KMS-11 (cell line): ENCODE data around the gene FBXL4.

Experiments used
- H2AFZ ChIP-seq: fragments of 200-600 bp; sonication (generic); 2 replicates; pipeline ENCODE4 v1.6.1; 2016; ENCODE audit warnings: antibody characterized with exemption, mixed run types, low read depth
- H3K27ac ChIP-seq: fragments of 200-600 bp; sonication (generic); 2 replicates; pipeline ENCODE4 v1.6.1; 2016; ENCODE audit warnings: mild to moderate bottlenecking, mixed run types
- H3K27me3 ChIP-seq: fragments of 200-600 bp; sonication (generic); 2 replicates; pipeline ENCODE4 v1.6.1; 2017; ENCODE audit warnings: mild to moderate bottlenecking, low read depth, mixed run types, moderate library complexity; ENCODE audit not compliant: insufficient read depth
- H3K36me3 ChIP-seq: fragments of 200-600 bp; sonication (generic); 2 replicates; pipeline ENCODE4 v1.6.1; 2017; ENCODE audit warnings: mild to moderate bottlenecking, mixed run types; ENCODE audit not compliant: insufficient read depth
- H3K4me1 ChIP-seq: fragments of 200-600 bp; sonication (generic); 2 replicates; pipeline ENCODE4 v1.6.1; 2016; ENCODE audit warnings: mild to moderate bottlenecking, low read depth, mixed run types; ENCODE audit not compliant: poor library complexity, severe bottlenecking
- H3K4me2 ChIP-seq: fragments of 200-600 bp; sonication (generic); 2 replicates; pipeline ENCODE4 v1.7.0; 2016; ENCODE audit warnings: mild to moderate bottlenecking, mixed run types
- H3K4me3 ChIP-seq: fragments of 200-600 bp; sonication (generic); IDR thresholded peaks from 2 replicates; pipeline ENCODE4 v1.6.1; 2017; ENCODE audit warnings: low read depth, low read length, mixed read lengths; ENCODE audit not compliant: insufficient read depth
- H3K79me2 ChIP-seq: fragments of 200-600 bp; sonication (generic); 2 replicates; pipeline ENCODE4 v1.6.1; 2016; ENCODE audit warnings: low read depth, mixed run types; ENCODE audit not compliant: insufficient read depth
- H3K9ac ChIP-seq: fragments of 200-600 bp; sonication (generic); 2 replicates; pipeline ENCODE4 v1.6.1; 2016; ENCODE audit warnings: mild to moderate bottlenecking, mixed run types
- H4K20me1 ChIP-seq: fragments of 200-600 bp; sonication (generic); 2 replicates; pipeline ENCODE4 v1.6.1; 2016; ENCODE audit warnings: mild to moderate bottlenecking, mixed run types; ENCODE audit not compliant: insufficient read depth
- CTCF ChIP-seq: fragments of 200-600 bp; sonication (generic); conservative IDR thresholded peaks from 2 replicates; pipeline ENCODE4 v1.6.1; 2017; ENCODE audit warnings: low read depth, mild to moderate bottlenecking, antibody characterized with exemption, low read length, moderate library complexity, mixed read lengths

Gene FBXL4

GRCh38 chr6:98977671-98978292, 30.0 kb upstream of the FBXL4 start:
- no peak for TF ChIP-seq CTCF
- H3K4me2 ChIP-seq = no peak overlapping the region

GRCh38 chr6:98976674-98977385, 29.1 kb upstream of the FBXL4 start:
- no peaks in the 10 kb centered on the region for H3K79me2 ChIP-seq
- H4K20me1 ChIP-seq = no peaks in the 10 kb centered on the region
- no peak overlapping the region for H3K4me2 ChIP-seq
- H3K27ac ChIP-seq = no peak overlapping the region
- no peak overlapping the region for H3K4me3 ChIP-seq
- no peaks in the 10 kb centered on the region for H3K27me3 ChIP-seq
- no peak overlapping the region for H2AFZ ChIP-seq
- H3K9ac ChIP-seq = no peak overlapping the region
- peaks cover 4% of the 10 kb centered on the region for H3K4me1 ChIP-seq
- TF ChIP-seq CTCF = no peak
- H3K36me3 ChIP-seq = no peaks in the 10 kb centered on the region

More at GRCh38 chr6:98977671-98978292, 30.0 kb upstream of the FBXL4 start:
- Histone ChIP-seq H3K36me3 (no peaks in the 10 kb centered on the region), H3K27me3 (no peaks in the 10 kb centered on the region), H4K20me1 (no peaks in the 10 kb centered on the region), H3K79me2 (no peaks in the 10 kb centered on the region), H3K4me3 (no peak overlapping the region), H2AFZ (no peak overlapping the region), H3K9ac (no peak overlapping the region), H3K27ac (no peak overlapping the region), H3K4me1 (peaks cover 4% of the 10 kb centered on the region)

- H3K4me2 ChIP-seq = no peak overlapping the region
- H3K4me1 ChIP-seq = peaks cover 17% of the 10 kb centered on the region
Measured at GRCh38 chr6:98975421-98975820, 27.7 kb upstream of the FBXL4 start.

GRCh38 chr6:98974309-98974708, 26.6 kb upstream of the FBXL4 start:
- Histone ChIP-seq H3K4me1 (peaks cover 22% of the 10 kb centered on the region), H3K4me3 (no peak overlapping the region), H3K27ac (no peak overlapping the region), H3K79me2 (no peaks in the 10 kb centered on the region), H2AFZ (no peak overlapping the region), H3K9ac (no peak overlapping the region), H3K4me2 (no peak overlapping the region), H3K36me3 (no peaks in the 10 kb centered on the region), H4K20me1 (no peaks in the 10 kb centered on the region), H3K27me3 (no peaks in the 10 kb centered on the region)
- TF ChIP-seq CTCF = no peak

More at GRCh38 chr6:98975421-98975820, 27.7 kb upstream of the FBXL4 start:
- no peaks in the 10 kb centered on the region for H3K36me3 ChIP-seq
- no peak overlapping the region for H3K27ac ChIP-seq
- H4K20me1 ChIP-seq = no peaks in the 10 kb centered on the region
- H3K79me2 ChIP-seq = no peaks in the 10 kb centered on the region
- TF ChIP-seq CTCF = no peak
- no peak overlapping the region for H2AFZ ChIP-seq
- no peaks in the 10 kb centered on the region for H3K27me3 ChIP-seq
- H3K9ac ChIP-seq = no peak overlapping the region
- H3K4me3 ChIP-seq = no peak overlapping the region
